ENCODE results near the gene CGGBP1. TPM values are rescaled to one million over a fixed set of nuclear protein-coding genes. Genes with fewer than 3 reads are reported as not detected.

Gene CGGBP1
- total and polyA plus RNA-seq, 2 donors (not counting 3 experiments of a cell fraction or from before 2014, with no cell fraction given): 33.1 to 69.7 TPM

DNA sequence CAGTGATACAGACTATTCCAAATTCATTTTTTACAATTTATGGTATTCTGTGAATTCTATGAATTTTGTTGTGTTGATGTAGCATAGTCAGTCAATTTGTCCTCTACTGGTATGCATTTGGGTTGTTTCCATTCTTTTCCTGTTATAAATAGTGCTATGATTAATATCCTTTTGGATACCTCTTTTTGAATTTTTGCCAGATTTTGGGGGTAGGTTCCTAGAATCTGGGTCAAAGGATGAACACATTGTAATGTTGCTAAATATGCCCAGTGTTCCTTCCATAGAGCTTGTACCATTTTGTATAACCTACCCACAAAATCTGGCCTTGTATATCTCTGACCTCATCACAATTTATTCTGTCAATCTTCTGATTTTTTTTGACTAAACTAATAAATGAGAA lies 46.5 kb upstream of the CGGBP1 start:
- dilution Hi-C loops (cut with MboI; ENCODE audit: extremely low pct_ligation_motif_present, low sequenced_read_pairs): no loop called here
- POLR2A ChIA-PET: no interaction called here
- intact Hi-C loops (cut with micrococcal nuclease): no loop called here
- TF ChIP-seq JUN (IDR thresholded peaks at IDR 0.05; ENCODE audit: borderline replicate concordance, insufficient read depth, insufficient read length, low read depth) (no peak), MYC (IDR thresholded peaks at IDR 0.05; ENCODE audit: low read depth, low read length) (no peak), GATA2 (IDR thresholded peaks at IDR 0.05; ENCODE audit: insufficient read depth, insufficient read length, low read depth, low read length) (no peak), POLR2AphosphoS5 (IDR thresholded peaks at IDR 0.05; ENCODE audit: insufficient read depth, low read depth, low read length) (no peak), EZH2 (IDR thresholded peaks at IDR 0.05; ENCODE audit: borderline replicate concordance, low read depth, low read length, severe bottlenecking) (no peak), FOS (IDR thresholded peaks at IDR 0.05; ENCODE audit: borderline replicate concordance, insufficient read depth, low read length) (no peak), MAX (IDR thresholded peaks at IDR 0.05; ENCODE audit: insufficient read depth, insufficient read length) (no peak), CTCF (IDR thresholded peaks at IDR 0.05; ENCODE audit: extremely low read depth in 1 of 2, insufficient read depth in 1 of 2, low read depth in 1 of 2, low read length in 2 of 2) (no peak), POLR2A (IDR thresholded peaks at IDR 0.05; ENCODE audit: low read depth, low read length) (no peak)
- Histone ChIP-seq H3K79me2 (ENCODE audit: control insufficient read depth, insufficient read depth, low read length) (peaks cover 46% of the 10 kb centered on the region), H4K20me1 (replicated peaks; ENCODE audit: control insufficient read depth, extremely low read depth, insufficient read depth, low read length) (peaks cover 2% of the 10 kb centered on the region), H2AFZ (ENCODE audit: low read depth, low read length) (no peak overlapping the region), H3K36me3 (ENCODE audit: control insufficient read depth in 2 of 2, extremely low read depth in 1 of 2, insufficient read depth in 2 of 2, low read length in 2 of 2) (no peaks in the 10 kb centered on the region), H3K9me3 (replicated peaks; ENCODE audit: control insufficient read depth, insufficient read depth, low read length) (no peaks in the 10 kb centered on the region), H3K27me3 (ENCODE audit: control insufficient read depth in 2 of 2, insufficient read depth in 2 of 2, low read length in 2 of 2) (no peaks in the 10 kb centered on the region), H3K4me1 (ENCODE audit: control insufficient read depth, extremely low read depth, insufficient read depth, low read length) (peaks cover 11% of the 10 kb centered on the region), H3K4me3 (replicated peaks in 1 of 3; ENCODE audit: insufficient read depth in 1 of 3, low read depth in 1 of 3, low read length in 3 of 3) (no peak overlapping the region), H3K27ac (ENCODE audit: insufficient read depth, low read depth, low read length) (no peak overlapping the region), H3K4me2 (ENCODE audit: insufficient read depth, low read length) (no peak overlapping the region), H3K9ac (replicated peaks; ENCODE audit: extremely low read depth, insufficient read depth, low read length) (no peak overlapping the region), H3K9me1 (replicated peaks; ENCODE audit: control insufficient read depth, extremely low read depth, insufficient read depth, low read length) (no peaks in the 10 kb centered on the region)
- FAIRE-seq (no peak), DNase-seq (ENCODE audit: low read depth, low spot score) (no peak)
- no TSS peak for BruUV-seq (replicated peaks)
- CTCF ChIA-PET: interaction anchor here (1.1 kb wide), 1 partner anchor 846 kb away, joined by 3 read pairs; no protein-coding TSS in a partner anchor

Measured in endothelial cell of umbilical vein (primary cell).